GM18867 (cell line): ENCODE data around the gene VPS26B.
"Not testable (repeated sequence)": the region's sequence is repeated elsewhere in the genome, so short reads cannot be mapped to it uniquely, and the experiment has no call there.

Source experiments
- ATAC-seq: cut with Tn5 transposase; IDR thresholded peaks from one replicate; pipeline ENCODE4 v1.9.1; 2021; ENCODE audit warnings: mild to moderate bottlenecking, moderate library complexity; ENCODE audit not compliant: unreplicated experiment

VPS26B gene

GRCh38 chr11:134277183-134278001 is 52.9 kb downstream of the VPS26B start:
- ATAC-seq = no peak

DNA sequence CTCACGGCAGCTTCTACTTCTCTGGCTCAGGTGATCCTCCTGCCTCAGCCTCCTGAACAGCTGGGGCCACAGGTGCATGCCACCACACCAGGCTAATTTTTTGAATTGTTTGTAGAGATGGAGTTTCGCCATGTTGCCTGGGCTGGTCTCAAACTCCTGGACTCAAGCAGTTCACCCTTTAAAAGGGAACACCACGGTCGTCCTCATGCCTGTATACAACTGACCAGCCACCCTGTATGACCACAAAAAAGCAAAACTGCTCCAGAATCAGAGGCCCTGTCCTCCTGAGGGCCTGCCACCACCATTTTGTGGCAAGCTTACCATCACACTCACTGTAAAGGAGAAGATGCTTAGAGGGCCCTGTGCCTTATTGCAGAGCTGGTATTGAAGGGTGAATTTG is 53.9 kb downstream of the VPS26B start:
- no peak for ATAC-seq

GRCh38 chr11:134281635-134282034 is 57.2 kb downstream of the VPS26B start:
- not testable (repeated sequence) for ATAC-seq

DNA sequence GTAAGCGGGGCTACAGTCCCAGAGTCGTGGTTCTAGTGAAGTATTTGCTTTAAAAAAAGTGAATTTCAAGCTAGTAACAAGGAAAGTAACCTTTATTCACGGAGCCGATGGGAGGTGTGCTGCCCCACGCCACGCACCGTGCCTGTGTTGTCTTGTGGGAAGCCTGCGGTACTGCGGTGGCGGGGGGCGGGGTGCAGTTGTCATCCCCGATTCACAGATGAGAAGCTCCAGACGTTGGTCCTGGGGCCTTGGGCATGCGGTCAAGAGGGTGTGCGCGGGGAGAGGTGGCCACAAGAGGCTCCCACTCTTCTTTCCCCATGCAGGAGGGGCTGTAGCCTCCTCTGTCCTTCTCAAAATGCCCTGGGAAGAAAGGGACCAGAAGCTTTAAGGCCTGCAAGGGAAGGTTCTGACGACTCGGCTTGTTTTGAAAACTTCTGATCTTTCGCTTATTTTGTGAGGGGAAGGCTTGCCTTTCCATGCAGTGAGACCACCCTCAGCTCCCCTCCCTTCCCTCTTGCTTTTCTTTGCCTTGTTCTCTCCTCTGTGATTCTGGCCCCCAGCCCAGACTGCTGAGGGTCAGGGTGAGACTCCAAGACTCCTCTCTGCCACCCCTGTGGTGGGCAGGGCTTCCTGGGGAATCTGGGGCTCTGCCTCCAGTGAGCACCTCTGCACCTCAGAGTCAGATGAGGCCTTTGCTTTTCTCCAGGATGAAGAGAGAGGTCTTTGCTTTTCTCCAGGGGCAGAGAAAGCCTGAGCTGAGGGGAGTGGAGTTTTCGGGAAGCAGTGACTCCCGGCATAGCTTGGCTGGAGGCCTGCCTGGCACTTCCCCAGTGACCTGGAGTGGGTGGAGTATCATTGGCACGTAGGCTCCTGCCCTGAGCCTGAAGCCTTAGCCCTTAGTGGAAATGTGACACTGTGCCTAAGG is 57.9 kb downstream of the VPS26B start:
- no peak for ATAC-seq

- ATAC-seq = no peak
Observed at GRCh38 chr11:134283461-134284230, 59.2 kb downstream of the VPS26B start.

GRCh38 chr11:134284349-134284748 is 59.9 kb downstream of the VPS26B start:
- not testable (repeated sequence) for ATAC-seq

GRCh38 chr11:134287561-134287960 is 63.1 kb downstream of the VPS26B start:
- ATAC-seq = no peak

- no peak for ATAC-seq
Observed at GRCh38 chr11:134288486-134288885, 64.0 kb downstream of the VPS26B start.

GRCh38 chr11:134289167-134289566 is 64.7 kb downstream of the VPS26B start:
- ATAC-seq = no peak

DNA sequence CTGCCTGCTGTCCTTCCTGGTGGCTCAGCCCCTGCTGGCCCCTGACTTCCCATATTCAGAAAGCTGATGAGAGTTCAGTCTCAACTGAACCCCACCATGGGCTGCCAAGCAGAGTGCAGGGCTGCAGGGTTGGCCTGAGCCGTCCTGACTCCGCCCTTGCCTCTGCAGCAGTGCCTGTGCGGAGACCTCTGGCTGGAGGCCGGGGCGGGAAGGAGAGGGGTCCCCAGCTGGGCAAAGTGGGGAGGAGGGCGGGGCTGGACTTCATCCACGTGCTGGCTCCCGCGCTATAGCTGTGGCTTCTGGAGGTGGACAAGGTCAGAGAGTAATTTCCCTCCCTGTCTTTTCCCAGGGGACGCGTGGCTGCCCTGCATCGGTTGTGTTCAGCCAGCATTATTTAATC is 65.3 kb downstream of the VPS26B start:
- ATAC-seq = no peak

- ATAC-seq = no peak
Observed at GRCh38 chr11:134290646-134291045, 66.2 kb downstream of the VPS26B start.

DNA sequence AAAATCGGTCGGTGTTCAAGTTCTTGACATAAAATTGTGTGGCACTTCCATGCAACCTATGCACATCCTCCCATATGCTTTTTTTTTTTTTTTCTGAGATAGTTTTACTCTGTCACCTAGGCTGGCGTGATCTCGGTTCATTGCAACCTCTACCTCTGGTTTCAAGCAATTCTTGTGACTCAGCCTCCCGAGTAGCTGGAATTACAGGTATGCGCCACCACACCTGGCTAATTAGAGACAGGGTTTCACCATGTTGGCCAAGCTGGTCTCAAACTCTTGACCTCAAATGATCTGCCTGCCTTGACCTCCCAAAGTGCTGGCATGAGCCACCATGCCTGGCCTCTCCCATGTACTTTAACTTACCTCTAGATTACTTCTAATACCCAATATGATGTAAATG is 66.7 kb downstream of the VPS26B start:
- ATAC-seq = no peak

DNA sequence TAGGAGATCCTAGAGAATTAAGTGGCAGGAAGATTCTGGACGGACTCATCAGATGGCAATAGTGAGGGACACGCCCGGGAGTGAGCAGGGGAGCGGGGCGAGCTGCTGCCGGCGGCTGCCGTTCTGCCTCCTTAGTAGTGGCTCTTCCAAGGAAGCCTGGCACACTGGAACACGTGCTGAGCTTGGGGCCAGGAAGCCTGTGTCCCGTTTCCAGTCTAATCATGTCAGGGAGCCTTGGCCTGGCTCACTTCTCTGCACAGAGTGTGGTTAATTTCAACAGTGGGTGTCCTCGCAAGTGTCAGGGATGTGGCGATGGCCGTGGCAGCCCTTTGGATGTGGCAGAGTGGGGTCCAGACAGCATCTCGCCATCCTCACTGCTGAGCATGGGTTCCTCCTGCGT is 68.2 kb downstream of the VPS26B start:
- no peak for ATAC-seq

GRCh38 chr11:134293119-134294113 is 68.9 kb downstream of the VPS26B start:
- no peak for ATAC-seq

DNA sequence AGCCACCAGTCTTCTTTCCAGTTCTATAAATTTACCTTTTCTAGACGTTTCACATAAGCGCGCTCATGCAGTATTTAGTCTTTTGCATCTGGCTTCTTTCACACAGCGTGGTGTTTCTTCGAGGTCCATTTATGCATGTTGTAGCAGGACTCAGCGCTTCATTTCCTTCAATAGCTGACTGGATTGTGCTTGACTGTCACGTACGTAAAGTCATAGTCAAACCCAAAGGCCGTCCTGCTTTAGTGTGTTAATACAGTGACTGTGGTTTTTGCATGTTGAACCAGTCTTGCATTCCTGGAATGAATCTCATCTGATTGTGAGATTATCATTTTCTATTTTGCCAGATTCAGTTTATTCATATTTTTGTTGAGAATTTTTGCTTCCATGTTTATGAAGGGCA is 70.2 kb downstream of the VPS26B start:
- ATAC-seq = no peak
